Measurements from ENCODE around the gene CYTH1.

The CYTH1 gene

DNA sequence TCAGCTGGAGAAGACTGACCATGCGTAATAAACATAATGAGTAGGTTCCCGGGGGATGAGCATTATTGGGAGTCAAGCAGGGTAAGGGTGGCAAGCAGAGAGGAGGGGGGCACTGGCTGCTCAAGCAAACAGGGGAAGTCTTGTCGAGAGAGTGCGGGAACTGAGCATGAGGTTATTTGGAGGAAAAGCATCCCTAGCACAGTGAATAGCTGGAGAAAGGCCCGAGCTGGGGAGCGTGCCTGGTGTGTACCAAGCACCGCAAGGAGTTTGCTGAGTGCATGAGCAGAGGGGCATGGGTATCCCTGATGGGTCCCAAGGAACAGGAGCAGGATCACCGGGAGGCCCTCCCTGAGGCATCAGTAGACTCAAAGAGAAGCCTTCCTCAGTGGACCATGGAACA is 17.2 kb downstream of the CYTH1 start:
- no peak for ATAC-seq

DNA sequence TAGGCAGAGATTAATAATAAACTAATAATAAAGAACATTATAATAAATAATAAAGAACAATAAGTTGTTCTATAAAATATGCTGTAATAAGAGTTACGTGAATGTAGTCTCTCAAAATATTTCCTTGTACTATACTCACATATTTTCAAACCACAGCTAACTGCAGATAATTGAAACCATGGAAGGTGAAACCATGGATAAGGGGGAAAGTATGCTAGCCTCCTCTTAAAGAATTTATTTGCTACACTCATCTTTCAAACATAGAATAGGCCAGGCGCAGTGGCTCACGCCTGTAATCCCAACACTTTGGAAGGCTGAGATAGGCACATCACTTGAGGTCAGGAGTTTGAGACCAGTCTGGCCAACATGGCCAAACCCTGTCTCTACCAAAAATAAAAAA is 18.5 kb downstream of the CYTH1 start:
- TF ChIP-seq RARB (CRISPR knock-in tag; IDR thresholded peaks at IDR 0.05) (no peak), BACH2 (CRISPR knock-in tag; IDR thresholded peaks at IDR 0.05; ENCODE audit: borderline replicate concordance) (no peak), GLIS3 (CRISPR knock-in tag; IDR thresholded peaks at IDR 0.05) (no peak), ESRRG (CRISPR knock-in tag; IDR thresholded peaks at IDR 0.05) (no peak), OSR1 (CRISPR knock-in tag; IDR thresholded peaks at IDR 0.05) (no peak), ZFP30 (CRISPR knock-in tag; IDR thresholded peaks at IDR 0.05) (no peak)
- ATAC-seq = peak; percentile 90

More for the DNA sequence above, 17.2 kb downstream of the CYTH1 start:
- TF ChIP-seq RARB (CRISPR knock-in tag; IDR thresholded peaks at IDR 0.05) = no peak
- TF ChIP-seq, protein P1, sequence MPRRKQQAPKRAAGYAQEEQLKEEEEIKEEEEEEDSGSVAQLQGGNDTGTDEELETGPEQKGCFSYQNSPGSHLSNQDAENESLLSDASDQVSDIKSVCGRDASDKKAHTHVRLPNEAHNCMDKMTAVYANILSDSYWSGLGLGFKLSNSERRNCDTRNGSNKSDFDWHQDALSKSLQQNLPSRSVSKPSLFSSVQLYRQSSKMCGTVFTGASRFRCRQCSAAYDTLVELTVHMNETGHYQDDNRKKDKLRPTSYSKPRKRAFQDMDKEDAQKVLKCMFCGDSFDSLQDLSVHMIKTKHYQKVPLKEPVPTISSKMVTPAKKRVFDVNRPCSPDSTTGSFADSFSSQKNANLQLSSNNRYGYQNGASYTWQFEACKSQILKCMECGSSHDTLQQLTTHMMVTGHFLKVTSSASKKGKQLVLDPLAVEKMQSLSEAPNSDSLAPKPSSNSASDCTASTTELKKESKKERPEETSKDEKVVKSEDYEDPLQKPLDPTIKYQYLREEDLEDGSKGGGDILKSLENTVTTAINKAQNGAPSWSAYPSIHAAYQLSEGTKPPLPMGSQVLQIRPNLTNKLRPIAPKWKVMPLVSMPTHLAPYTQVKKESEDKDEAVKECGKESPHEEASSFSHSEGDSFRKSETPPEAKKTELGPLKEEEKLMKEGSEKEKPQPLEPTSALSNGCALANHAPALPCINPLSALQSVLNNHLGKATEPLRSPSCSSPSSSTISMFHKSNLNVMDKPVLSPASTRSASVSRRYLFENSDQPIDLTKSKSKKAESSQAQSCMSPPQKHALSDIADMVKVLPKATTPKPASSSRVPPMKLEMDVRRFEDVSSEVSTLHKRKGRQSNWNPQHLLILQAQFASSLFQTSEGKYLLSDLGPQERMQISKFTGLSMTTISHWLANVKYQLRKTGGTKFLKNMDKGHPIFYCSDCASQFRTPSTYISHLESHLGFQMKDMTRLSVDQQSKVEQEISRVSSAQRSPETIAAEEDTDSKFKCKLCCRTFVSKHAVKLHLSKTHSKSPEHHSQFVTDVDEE (CRISPR knock-in tag; IDR thresholded peaks at IDR 0.05) = no peak
- no peak for TF ChIP-seq ARNTL (CRISPR knock-in tag; IDR thresholded peaks at IDR 0.05; ENCODE audit: borderline replicate concordance, low read depth)
- TF ChIP-seq, protein P2, sequence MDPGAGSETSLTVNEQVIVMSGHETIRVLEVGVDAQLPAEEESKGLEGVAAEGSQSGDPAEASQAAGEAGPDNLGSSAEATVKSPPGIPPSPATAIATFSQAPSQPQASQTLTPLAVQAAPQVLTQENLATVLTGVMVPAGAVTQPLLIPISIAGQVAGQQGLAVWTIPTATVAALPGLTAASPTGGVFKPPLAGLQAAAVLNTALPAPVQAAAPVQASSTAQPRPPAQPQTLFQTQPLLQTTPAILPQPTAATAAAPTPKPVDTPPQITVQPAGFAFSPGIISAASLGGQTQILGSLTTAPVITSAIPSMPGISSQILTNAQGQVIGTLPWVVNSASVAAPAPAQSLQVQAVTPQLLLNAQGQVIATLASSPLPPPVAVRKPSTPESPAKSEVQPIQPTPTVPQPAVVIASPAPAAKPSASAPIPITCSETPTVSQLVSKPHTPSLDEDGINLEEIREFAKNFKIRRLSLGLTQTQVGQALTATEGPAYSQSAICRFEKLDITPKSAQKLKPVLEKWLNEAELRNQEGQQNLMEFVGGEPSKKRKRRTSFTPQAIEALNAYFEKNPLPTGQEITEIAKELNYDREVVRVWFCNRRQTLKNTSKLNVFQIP (CRISPR knock-in tag; IDR thresholded peaks at IDR 0.05; ENCODE audit: borderline replicate concordance, low read depth) = no peak
- TF ChIP-seq ESRRG (CRISPR knock-in tag; IDR thresholded peaks at IDR 0.05) = no peak

DNA sequence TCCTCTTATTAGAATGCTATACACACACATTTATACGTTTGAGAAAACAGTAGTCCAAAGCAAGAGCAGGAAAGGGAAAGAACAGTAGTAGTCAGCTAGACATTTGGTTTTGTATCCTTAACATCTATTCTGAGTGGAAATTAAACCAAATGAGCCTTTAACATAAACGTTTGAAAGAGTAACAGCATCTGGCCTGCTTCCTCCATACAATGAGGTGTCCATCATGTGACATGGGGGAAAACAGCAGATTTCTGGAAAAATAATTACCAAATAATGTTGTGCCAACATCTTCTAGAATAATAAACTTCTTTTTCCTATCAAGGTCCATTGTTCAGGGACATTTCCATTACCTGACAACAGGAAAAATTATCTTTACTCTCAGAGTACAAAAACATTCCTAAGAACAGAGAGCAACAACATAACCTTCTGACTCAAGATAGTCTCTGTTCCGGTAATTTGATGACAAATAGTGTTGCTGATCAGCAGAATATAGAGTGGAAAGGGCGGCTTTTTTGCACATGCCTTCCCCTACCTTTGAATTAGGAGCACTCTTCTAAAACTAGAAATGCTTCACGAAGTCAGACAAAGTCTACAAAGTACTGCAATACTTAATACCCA is 20.2 kb downstream of the CYTH1 start:
- TF ChIP-seq ZNF70 (CRISPR knock-in tag; IDR thresholded peaks at IDR 0.05) = no peak
- TF ChIP-seq, protein P1 (CRISPR knock-in tag; IDR thresholded peaks at IDR 0.05) = no peak
- TF ChIP-seq GLIS3 (CRISPR knock-in tag; IDR thresholded peaks at IDR 0.05) = no peak
- ATAC-seq = peak; percentile 24; the same call in 1 of the 3 replicates

DNA sequence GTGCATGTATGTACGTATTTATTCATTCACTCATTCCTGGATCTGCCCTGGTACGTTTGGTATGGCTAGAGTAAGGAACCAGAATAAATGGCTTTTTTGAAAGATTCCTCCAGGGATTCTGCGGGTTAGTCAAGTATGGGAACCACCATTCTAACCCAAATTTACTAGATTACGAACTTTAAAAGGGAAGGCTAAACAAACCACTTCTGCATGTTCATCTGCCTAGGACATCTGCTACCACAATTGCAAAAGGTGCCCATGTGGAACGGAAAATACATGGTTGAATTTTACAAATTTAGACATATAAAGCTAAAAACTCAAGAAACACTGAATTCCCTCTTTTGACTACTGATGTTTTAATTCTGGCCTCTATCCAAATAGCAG is 22.1 kb downstream of the CYTH1 start:
- ATAC-seq = no peak
- TF ChIP-seq RARB (CRISPR knock-in tag; IDR thresholded peaks at IDR 0.05) = no peak
- no peak for TF ChIP-seq SNAI2 (CRISPR knock-in tag; IDR thresholded peaks at IDR 0.05)
- TF ChIP-seq, protein P3, sequence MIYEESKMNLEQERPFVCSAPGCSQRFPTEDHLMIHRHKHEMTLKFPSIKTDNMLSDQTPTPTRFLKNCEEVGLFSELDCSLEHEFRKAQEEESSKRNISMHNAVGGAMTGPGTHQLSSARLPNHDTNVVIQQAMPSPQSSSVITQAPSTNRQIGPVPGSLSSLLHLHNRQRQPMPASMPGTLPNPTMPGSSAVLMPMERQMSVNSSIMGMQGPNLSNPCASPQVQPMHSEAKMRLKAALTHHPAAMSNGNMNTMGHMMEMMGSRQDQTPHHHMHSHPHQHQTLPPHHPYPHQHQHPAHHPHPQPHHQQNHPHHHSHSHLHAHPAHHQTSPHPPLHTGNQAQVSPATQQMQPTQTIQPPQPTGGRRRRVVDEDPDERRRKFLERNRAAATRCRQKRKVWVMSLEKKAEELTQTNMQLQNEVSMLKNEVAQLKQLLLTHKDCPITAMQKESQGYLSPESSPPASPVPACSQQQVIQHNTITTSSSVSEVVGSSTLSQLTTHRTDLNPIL (CRISPR knock-in tag; IDR thresholded peaks at IDR 0.05; ENCODE audit: low read depth) = no peak

DNA sequence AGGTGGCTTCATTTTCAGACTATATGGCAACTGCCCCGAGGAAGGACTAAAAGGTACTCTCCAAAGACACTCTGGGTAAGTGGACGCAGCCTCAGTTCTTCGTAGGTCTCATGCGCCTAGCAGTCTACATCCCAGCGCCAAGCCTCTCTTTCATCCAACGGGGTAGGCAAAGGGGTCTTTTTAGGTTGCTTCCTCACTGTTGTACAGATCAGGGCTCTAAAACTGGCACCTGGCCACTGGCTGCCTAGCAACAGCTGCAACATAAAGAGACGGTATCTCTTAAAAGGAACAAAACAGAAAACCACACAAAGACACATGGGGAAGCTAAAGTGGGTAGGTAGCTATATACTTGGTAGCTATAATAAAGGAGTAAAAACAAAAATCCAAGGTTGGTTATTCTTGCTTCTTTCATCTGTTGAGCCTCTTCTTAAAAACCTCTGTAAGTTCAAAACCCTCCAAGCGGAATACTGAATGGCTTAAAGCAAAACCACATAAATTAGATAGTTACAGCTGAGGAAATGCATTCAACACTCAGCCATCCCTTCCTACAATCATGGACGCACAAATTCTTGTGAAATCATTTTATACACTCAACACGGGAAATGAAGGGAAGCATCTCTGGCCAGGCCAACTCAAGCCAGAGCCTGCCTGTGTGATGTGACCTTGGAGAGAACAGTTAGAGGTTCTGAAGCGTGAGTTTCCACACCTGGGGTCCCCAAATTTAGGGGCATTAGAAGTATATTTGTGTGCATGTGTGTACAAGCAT is 22.7 kb downstream of the CYTH1 start:
- ATAC-seq = peak; percentile 62
- TF ChIP-seq, protein P4, sequence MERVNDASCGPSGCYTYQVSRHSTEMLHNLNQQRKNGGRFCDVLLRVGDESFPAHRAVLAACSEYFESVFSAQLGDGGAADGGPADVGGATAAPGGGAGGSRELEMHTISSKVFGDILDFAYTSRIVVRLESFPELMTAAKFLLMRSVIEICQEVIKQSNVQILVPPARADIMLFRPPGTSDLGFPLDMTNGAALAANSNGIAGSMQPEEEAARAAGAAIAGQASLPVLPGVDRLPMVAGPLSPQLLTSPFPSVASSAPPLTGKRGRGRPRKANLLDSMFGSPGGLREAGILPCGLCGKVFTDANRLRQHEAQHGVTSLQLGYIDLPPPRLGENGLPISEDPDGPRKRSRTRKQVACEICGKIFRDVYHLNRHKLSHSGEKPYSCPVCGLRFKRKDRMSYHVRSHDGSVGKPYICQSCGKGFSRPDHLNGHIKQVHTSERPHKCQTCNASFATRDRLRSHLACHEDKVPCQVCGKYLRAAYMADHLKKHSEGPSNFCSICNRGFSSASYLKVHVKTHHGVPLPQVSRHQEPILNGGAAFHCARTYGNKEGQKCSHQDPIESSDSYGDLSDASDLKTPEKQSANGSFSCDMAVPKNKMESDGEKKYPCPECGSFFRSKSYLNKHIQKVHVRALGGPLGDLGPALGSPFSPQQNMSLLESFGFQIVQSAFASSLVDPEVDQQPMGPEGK (CRISPR knock-in tag; IDR thresholded peaks at IDR 0.05; ENCODE audit: borderline replicate concordance) = no peak
- TF ChIP-seq, protein P1 (CRISPR knock-in tag; IDR thresholded peaks at IDR 0.05) = no peak
- TF ChIP-seq, protein P2 (CRISPR knock-in tag; IDR thresholded peaks at IDR 0.05; ENCODE audit: borderline replicate concordance, low read depth) = no peak
- TF ChIP-seq, protein P3 (CRISPR knock-in tag; IDR thresholded peaks at IDR 0.05; ENCODE audit: low read depth) = 0 out of 2 replicates have a peak, but pooled peaks have one; percentile 25

Measured in SK-N-SH treated with all-trans-retinoic acid at 6 μM for 48 hours (cell line).